ENCODE results near the gene SERPINI1.

SERPINI1 gene

DNA sequence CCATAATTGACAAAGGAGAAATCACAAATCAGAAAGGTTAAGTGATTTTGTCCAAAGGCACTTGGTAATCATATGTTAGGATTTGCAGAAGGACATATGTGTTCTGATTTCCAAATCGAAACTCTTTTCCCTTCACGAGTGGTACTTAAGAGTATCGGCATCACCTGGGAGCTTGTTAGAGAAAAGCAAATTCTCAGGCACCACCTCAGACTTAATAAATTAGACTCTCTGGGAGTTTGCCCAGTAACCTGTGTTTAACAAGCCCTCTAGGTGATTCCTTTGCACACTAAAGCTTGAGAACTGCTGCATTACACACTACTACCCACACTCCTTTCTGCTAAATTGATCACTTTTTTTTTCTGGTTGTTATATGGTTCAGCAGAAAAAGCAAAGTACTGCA lies 116.2 kb downstream of the SERPINI1 start:
- no peak for DNase-seq (ENCODE audit: low read depth)
- TF ChIP-seq, protein P1, sequence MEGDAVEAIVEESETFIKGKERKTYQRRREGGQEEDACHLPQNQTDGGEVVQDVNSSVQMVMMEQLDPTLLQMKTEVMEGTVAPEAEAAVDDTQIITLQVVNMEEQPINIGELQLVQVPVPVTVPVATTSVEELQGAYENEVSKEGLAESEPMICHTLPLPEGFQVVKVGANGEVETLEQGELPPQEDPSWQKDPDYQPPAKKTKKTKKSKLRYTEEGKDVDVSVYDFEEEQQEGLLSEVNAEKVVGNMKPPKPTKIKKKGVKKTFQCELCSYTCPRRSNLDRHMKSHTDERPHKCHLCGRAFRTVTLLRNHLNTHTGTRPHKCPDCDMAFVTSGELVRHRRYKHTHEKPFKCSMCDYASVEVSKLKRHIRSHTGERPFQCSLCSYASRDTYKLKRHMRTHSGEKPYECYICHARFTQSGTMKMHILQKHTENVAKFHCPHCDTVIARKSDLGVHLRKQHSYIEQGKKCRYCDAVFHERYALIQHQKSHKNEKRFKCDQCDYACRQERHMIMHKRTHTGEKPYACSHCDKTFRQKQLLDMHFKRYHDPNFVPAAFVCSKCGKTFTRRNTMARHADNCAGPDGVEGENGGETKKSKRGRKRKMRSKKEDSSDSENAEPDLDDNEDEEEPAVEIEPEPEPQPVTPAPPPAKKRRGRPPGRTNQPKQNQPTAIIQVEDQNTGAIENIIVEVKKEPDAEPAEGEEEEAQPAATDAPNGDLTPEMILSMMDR (IDR thresholded peaks at IDR 0.05; ENCODE audit: low read depth, low read length, missing control alignments), result no peak
- H3K4me3 ChIP-seq (ENCODE audit: low read depth, low read length), result no peak overlapping the region

DNA sequence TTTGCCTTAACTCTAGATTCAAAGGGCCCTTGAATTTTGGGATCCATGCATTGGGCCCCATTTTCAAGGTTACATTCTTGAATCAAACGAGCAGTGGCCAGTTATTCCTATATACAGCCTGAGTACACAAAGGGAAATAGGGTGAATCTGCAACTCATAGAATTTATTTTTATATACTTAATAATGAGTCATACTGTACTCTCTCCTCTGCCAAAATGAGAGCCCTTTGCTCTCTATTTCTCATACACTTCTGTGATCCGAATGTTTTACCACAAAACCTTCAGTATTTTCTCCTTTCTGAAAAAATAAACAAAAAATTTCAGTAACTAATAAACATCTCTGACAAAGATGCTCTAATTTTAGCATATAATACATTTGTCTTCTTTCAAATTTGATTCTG lies 116.7 kb downstream of the SERPINI1 start:
- no peak overlapping the region for H3K4me3 ChIP-seq (ENCODE audit: low read depth, low read length)
- DNase-seq (ENCODE audit: low read depth), result no peak
- TF ChIP-seq, protein P1 (IDR thresholded peaks at IDR 0.05; ENCODE audit: low read depth, low read length, missing control alignments), result no peak

DNA sequence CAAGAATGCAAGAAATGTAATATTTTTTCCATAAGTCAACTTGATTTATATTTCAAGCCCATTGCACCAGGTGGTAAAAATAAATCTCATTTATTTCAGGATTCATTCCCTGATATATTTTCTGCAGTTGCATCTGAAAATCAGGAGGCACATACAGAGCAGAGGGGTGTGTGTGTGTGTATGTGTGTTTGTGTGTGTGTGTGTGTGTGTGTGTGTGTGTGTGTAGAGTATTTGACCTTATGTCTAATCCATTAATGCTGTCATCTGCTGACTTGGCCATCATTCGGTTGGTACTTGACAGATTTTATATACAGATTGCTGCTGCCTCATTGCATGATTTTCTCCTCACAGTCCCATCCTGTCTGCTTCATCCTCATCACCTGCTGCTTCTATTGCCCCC lies 118.5 kb downstream of the SERPINI1 start:
- no peak for DNase-seq (ENCODE audit: low read depth)

DNA sequence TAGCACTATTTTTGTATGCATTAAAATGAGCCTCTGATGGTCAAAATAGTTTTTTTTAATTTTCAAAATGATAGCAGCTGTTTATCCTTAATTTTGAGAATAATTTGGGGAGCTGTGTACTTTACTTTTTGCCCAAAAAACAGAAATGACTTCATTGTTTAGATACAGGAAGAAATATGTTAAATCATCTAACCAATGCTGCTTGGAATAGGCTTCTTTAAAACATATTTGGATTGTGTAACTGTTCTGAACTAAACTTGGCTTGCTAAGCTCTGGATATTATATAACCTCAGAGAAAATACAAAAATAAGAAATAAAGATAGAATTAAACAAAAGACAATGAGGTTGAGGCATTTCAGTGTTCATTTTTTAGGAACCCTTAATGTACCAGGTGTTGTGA lies 119.3 kb downstream of the SERPINI1 start:
- no peak overlapping the region for H3K4me3 ChIP-seq (ENCODE audit: low read depth, low read length)
- TF ChIP-seq, protein P1 (IDR thresholded peaks at IDR 0.05; ENCODE audit: low read depth, low read length, missing control alignments), result no peak
- DNase-seq (ENCODE audit: low read depth), result no peak

More for the DNA sequence above, 118.5 kb downstream of the SERPINI1 start:
- TF ChIP-seq, protein P1 (IDR thresholded peaks at IDR 0.05; ENCODE audit: low read depth, low read length, missing control alignments), result no peak
- H3K4me3 ChIP-seq (ENCODE audit: low read depth, low read length), result no peak overlapping the region

DNA sequence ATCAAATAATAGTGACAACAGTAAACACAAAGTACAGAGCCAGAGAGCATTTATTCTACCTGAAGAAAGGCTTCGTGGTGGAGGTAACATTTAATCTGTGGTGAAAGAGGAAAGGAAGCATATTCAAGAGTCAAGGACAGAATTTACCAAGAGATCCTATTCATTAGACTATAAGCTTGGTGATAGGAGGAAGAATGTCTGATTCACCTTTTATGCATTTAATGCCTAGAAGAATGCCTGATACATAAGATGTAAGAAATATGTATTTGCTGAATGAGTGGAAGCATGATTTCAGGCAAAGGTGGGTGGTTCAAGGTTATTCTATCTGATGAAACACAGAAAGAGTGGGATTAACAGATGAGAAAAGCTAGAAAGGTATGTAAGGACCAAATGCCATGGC lies 119.8 kb downstream of the SERPINI1 start:
- no peak for DNase-seq (ENCODE audit: low read depth)
- TF ChIP-seq, protein P1 (IDR thresholded peaks at IDR 0.05; ENCODE audit: low read depth, low read length, missing control alignments), result no peak
- no peak overlapping the region for H3K4me3 ChIP-seq (ENCODE audit: low read depth, low read length)

DNA sequence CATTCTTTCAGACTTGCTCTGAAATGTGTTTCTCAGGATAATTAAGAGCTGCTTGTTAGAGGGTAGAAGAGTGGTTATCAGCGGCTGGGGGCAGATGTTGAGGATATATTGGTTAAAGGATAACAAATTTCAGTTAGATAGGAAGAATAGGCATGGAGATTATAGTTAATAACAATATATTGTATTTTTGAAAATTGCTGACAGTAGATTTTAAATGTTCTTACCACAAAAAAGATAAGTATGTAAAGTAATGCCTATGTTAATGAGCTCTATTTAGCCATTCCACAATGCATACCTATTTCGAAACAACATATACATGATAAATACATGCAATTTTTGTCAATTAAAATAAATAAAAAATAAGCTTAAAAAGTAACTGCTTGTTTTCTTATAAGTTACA lies 123.3 kb downstream of the SERPINI1 start:
- no peak for DNase-seq (ENCODE audit: low read depth)
- H3K4me3 ChIP-seq (ENCODE audit: low read depth, low read length), result no peak overlapping the region
- TF ChIP-seq, protein P1 (IDR thresholded peaks at IDR 0.05; ENCODE audit: low read depth, low read length, missing control alignments), result no peak

DNA sequence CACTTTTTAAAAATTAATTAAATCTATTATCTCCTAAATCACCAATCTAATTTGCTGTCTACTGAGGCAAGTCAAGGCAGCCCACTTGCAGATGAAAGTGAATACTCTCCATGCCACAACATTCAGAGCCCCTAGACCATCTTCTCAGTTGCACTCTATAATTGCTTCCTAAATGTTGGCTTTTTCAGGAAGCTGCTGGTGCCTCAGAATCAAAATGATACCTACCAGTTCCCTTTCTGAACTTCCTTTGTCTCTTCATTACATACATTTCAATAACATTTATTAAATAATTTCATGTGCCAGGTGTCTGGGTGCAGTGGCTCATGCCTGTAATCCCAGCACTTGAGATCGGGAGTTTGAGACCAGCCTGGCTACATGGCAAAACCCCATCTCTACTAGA lies 124.1 kb downstream of the SERPINI1 start:
- TF ChIP-seq, protein P1 (IDR thresholded peaks at IDR 0.05; ENCODE audit: low read depth, low read length, missing control alignments), result no peak
- DNase-seq (ENCODE audit: low read depth), result no peak
- H3K4me3 ChIP-seq (ENCODE audit: low read depth, low read length), result no peak overlapping the region
